GM10847 (cell line): Measurements from ENCODE around the gene RHOH.

ENCODE experiments used
- POLR2A ChIP-seq: IDR thresholded peaks from 2 replicates; pipeline ENCODE4 v1.6.1; 2011; ENCODE audit not compliant: insufficient read length; ENCODE audit errors: extremely low read depth

Gene RHOH

DNA sequence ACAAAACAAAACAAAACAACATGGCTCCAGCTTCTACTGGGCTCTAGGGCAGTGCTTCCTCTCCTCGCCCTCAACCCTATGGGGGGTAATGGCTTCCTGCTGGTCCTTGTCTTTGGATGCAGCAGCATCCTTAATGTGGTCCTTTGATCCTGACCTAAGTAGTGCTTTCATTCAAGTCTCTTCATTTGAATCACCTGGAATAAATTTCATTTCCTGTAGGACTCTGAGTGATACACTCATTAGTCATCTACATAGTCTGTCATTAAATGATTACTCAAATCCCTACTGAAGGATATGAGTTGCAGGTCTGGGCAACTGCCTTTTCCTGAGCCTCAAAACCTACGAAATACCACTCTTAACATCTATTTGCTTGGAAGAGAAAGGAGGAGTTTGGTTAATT lies 54.5 kb downstream of the RHOH start:
- no peak for TF ChIP-seq POLR2A

DNA sequence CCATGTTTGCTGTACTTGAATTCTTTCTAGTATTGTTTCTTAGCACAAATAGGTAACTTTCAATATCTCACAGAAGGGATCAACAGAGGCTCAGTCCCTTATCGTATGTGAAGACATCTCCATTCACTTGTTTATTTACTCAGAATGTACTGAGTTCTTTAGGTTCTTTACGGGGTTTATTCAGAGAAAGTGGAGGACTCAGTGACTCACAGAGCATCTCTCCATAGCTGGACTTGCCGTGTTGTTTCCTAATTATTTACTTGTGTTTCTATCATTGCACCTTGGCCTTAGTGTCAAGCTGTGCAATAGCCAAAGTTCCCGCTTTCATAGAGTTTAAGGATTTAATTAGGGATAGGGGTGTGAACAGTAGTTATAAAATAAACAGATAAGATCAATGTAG lies 57.1 kb downstream of the RHOH start:
- no peak for TF ChIP-seq POLR2A

DNA sequence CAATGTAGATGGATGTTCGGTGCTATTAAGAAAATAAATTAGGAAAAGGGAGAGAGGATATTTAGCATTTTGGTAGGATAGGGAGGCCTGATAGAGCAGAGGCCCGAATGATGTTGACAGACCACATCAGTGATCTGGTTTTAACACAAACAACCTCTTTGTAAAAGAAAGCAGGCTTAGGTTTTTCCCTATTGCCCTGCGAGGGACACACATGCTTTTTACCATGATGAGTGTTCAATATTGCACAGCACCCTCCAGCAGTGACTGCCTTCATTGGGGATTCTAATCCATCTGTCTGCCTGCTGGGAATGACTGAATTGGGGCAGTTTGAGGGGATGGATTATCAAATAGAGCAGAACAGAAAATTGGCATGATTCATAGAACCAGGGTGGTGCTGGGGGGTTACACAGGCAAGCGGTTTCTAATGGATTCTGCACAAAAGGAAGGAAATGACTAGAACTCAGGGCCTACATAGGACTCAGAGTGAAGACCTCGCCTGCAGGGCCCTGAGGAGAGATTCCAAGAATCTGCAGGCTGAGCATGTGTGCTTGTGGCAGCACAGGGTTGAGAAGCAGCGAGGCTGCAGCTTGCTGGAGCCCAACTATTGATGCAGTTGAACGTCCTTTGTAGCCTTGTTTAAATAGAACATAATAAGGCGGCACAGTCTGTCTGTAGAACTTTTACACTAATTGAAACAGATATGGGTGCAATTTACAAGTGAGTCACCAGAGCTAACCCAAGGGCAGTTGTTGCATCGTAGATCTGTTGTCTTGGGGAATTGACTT lies 58.0 kb downstream of the RHOH start:
- no peak for TF ChIP-seq POLR2A

GRCh38 chr4:40255393-40256281 lies 58.8 kb downstream of the RHOH start:
- no peak for TF ChIP-seq POLR2A

- no peak for TF ChIP-seq POLR2A
These were observed 59.5 kb downstream of the RHOH start for GRCh38 chr4:40256329-40256728.

- TF ChIP-seq POLR2A, result no peak
These were observed 60.0 kb downstream of the RHOH start for GRCh38 chr4:40256817-40257216.

DNA sequence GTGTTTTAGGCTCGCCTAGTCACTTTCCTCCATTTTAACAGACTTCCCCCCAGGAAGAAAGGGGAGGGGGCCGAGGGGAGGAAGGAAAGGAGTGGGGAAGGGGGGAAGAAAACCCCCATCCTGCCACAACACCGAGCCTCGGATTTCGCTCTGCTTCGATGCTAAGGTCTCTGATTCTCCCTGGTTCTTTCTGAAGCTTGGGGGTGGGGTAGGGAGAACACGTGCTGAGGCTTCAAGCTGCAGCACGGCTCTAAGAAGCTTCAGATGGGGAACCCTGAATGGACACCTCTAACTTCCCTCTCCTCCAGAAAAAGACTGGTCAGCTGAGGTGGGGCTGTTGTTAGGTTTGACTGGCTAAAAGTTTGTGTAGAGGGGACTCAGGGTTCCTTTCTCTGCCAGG lies 61.8 kb downstream of the RHOH start:
- TF ChIP-seq POLR2A, result no peak

DNA sequence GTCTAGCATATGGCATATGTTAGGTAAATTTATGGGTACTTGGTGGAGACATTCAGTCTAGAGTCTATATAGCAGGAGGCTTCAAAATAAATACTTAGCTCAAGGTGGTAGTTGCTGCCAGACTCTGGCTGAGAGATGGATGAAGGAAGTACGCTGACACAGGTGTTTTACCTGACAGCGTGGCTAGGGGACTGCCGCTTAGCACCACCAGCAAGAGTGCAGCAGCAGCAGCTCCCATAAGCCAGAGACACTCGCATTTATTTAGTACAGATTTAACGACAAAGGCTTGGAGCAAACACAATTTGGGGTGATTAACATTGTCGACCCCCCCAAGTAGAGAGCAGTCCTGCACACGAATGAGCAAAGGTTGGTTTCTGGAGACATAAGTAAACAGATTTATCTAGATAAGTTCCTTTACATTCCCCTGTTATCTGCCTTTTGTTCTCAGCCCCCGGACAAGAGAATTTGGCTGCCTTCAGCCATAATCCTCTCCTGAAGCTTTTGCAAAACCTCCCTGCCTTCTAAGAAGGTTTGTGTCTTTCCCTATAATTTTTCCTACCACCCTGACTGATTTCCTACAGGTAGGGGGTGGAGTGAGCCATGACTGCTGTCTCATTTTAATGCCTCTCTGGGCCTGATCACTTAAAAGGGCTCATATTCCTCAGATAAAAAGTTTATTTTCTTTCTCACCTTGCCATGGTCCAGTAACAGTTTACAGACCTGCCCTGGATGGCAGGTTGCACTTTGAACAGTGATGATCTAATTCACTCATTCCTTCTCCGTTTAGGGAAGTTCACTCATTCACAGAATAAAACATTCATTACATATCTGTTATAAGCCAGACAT lies 64.6 kb downstream of the RHOH start:
- no peak for TF ChIP-seq POLR2A

DNA sequence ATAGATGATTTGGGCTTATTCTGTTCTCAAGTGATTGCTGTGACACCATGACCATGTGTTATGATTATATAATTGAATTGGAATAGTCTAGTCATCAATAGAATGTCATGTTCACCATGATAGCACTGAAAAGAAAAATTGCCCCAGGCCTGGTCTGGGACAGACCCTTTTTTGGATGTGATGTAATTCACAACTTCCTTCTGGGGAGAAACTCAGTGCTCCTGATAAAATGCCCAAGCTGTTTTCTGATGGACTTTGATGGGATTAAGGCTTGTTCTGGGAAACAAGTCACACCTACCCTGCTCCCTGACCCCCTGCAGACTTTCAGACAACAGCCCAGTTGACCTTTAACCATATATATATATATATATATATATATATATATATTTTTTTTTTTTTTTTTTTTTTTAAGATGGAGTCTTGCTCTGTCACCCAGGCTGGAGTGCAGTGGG lies 65.3 kb downstream of the RHOH start:
- no peak for TF ChIP-seq POLR2A

- no peak for TF ChIP-seq POLR2A
These were observed 66.0 kb downstream of the RHOH start for GRCh38 chr4:40262861-40263260.

DNA sequence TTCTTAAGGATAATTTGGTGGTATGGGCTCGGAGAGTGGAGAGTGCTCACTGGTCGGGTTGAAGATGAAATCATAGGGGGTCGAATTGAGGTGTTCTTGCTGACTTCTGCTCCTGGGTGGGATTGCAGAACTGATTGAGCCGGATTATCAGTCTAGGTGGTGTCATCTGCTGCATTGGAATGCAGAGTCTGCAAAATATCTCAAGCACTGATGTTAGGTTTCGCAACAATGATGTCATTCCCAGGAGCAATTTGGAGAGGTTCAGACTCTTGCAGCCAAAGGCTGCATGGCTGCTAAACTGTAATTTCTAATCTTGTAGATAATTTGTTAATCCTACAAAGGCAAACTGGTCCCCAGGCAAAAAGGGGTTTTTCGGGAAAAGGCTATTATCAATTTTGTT lies 67.7 kb downstream of the RHOH start:
- TF ChIP-seq POLR2A, result no peak

GRCh38 chr4:40264995-40265909 lies 68.4 kb downstream of the RHOH start:
- no peak for TF ChIP-seq POLR2A

DNA sequence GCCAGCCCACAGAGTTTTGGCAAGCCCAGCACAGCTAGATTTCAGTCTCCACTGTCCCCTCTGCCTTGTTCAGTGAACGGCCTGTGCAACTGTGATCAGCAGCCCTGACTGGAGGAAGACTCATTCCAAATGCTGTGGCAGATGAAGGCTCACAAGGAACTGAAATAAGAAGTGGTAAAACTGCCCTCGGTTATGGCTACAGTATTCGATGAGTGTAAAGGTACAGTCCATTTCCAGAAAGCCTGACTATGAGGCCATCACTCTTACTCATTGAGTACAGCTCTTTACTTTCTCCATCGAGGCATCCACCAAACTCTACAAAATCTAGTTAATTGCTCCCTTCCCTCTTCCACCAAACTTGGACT lies 69.1 kb downstream of the RHOH start:
- TF ChIP-seq POLR2A, result no peak

- TF ChIP-seq POLR2A, result no peak
These were observed 72.3 kb downstream of the RHOH start for GRCh38 chr4:40269133-40269532.
